Measurements from ENCODE around the gene LRRC8B.
"Not testable (repeated sequence)": the region's sequence is repeated elsewhere in the genome, so short reads cannot be mapped to it uniquely, and the experiment has no call there.

LRRC8B gene

GRCh38 chr1:89525169-89525855 is 683 bp downstream of the LRRC8B start:
- peak; percentile 33 for DNase-seq (ENCODE audit: low read depth)

GRCh38 chr1:89527256-89527655 is 2.6 kb downstream of the LRRC8B start:
- DNase-seq (ENCODE audit: low read depth): no peak

DNA sequence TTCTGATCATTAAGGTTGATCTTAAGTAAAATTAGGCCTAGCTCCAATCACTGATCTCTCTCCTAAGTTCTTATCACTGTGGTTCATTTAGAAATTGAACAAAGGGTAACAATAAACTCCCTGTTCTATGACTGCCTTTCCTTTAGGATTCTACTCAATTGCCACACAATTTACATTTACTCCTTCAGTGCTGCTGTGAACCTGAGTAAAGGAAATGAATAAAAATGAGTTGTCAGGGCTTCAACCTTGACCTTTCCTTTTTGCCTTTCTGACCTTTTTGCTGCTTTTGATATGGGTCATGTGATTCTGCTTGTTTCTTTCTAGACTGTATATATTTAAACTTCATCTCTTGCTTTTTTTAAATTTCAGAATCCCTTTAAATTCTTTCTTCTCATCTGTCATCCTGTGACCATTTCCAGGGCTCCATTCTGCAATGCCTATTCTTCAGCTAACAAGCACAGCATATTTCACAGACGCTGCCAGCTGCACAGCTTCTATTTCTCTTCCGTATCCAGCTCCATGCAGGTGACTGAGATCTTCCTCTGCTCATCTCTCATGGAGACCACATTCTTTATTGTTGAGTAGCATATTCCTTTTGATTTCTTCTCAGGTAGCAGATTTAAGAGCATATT is 3.2 kb downstream of the LRRC8B start:
- no peak for DNase-seq (ENCODE audit: low read depth)

DNA sequence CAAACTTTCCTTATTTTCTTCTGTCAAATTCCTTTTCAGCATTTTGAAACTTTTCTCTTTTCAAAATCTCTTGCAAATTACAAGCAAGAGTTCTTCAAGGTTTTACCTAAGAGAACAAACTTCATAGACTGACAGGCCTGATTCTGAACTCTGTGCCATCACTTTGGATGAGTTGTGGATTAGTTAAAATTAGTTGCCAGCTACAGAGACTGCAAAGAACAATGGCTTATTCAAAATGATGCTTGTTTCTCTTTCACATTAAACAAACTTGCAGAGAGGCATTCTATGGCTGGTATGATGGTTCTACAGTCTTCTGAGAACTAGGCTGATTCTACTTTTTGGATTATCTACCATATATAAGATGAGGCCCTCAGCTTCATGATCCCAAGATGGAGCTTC is 3.8 kb downstream of the LRRC8B start:
- DNase-seq (ENCODE audit: low read depth): no peak

DNA sequence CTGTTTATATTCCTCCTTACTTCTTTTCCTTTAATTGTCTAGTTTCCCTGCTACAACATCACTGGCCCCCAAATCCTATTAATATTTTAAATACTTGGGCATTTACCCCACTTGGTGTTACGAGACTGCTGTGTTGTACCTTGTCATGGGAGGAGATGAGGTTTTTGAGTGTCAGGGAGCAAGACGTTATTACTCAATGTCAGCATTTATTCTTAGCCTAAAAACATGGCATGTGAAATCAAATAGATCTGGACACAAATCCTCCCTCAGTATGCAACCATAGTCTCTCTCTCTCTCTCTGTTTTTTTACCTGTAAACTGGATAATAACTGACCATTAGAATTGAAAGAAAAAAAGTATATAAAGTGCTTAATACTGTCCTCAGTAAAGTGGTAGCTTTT is 4.6 kb downstream of the LRRC8B start:
- no peak for DNase-seq (ENCODE audit: low read depth)

DNA sequence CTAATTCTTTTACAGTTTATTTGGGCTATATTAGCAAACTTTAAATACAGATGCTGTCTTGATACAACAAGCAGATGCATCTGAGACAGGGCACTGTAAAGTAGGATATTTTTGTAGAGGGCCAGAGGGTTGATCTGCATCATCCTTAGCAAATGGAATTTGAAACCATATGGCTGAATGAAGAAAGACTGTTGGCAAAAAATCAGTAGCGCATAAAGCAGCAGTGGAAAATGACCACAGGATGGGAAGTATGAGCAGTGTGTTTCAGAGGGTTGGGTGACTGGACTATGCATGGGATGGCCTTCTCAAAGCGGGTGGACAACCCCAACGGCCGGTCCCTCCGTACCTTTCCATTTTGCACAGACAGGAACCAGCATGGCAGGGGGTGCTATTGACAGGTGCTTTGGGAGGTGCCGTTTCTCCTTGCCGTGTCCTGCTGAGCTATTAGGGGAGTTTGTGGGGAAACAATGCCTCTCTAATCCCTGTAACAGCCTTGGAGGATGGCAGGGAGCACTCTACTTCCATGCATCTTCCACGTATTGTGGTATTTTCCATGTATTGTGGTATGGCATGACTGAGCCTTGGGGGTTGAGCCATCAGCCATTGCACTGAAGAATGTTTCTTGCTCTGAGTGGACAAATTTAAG is 5.9 kb downstream of the LRRC8B start:
- no peak for DNase-seq (ENCODE audit: low read depth)

- no peak for DNase-seq (ENCODE audit: low read depth)
Measured at GRCh38 chr1:89531480-89532139, 7.0 kb downstream of the LRRC8B start.

DNA sequence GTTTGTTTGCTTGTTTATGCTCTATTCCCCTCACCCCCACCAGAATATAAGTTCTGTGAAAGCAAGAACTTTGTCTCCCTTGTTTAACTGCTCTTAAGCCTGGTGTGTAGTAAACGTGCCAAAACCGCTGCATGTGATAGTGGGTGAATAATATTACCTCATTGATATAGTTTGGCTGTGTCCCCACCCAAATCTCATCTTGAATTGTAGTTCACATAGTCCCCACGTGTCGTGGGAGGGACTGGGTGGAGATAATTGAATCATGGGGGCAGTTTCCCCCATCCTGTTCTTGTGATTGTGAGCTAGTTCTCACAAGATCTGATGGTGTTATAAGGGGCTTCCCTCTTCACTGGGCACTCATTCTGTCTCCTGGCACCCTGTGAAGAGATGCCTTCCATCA is 7.6 kb downstream of the LRRC8B start:
- no peak for DNase-seq (ENCODE audit: low read depth)

- no peak for DNase-seq (ENCODE audit: low read depth)
Measured at GRCh38 chr1:89532866-89533265, 8.2 kb downstream of the LRRC8B start.

GRCh38 chr1:89535537-89535936 is 10.9 kb downstream of the LRRC8B start:
- no peak for DNase-seq (ENCODE audit: low read depth)

GRCh38 chr1:89536555-89537341 is 12.1 kb downstream of the LRRC8B start:
- DNase-seq (ENCODE audit: low read depth): no peak

DNA sequence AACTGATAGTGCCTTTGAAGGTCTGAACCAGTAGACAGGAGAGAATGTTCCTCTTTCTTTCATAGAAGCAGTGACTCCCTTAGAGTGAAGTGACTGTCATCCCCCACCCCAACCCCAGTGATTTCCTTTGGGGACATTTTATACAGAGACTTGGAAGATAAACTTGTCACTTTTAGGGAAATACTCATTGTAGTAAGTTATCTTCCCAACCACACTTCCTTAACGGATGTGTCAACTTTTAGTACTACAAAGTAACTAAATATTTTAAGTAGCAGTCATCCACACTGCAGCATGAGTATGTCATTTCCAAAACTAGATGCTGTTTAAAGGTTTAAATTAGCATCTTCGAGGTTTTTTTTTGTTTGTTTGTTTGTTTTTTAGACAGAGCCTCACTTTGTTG is 13.7 kb downstream of the LRRC8B start:
- DNase-seq (ENCODE audit: low read depth): no peak

DNA sequence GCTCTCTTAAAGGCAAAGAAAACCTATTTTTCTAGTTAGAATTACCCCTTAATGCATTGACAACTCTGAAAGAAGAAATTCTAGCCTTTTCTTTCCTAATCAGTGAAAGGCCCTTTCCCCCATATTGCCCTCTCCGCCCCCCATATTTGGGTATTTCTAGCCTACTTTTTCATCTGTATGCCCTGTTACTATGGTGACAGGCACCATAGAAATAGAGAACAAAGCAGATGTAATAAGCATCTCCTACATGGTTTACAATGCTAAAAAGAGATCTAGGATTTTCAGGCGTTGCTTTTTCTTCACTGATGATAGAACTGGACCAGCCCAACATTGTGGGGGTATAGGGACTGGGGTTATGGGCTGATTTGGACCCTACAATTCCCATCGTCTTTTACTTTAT is 14.5 kb downstream of the LRRC8B start:
- no peak for DNase-seq (ENCODE audit: low read depth)

- DNase-seq (ENCODE audit: low read depth): no peak
Measured at GRCh38 chr1:89540406-89540970, 15.9 kb downstream of the LRRC8B start.

DNA sequence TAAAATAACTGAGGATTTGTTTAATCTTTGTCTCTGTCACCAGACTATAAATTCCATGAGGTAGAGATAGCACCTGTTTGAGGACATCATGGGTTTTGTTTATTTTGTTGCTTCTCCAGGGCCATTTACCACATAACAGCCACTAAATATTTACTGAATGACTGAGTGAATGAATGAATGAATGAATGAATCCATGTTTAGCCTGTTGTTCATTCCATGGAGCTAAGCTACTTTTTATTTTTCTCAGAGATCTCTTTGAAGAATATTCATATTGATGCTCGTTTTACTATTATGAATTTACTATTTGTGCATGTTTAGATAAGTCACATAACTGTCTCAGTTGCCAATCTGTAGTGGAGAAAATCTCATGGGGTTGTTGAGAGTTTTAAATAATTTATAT is 17.7 kb downstream of the LRRC8B start:
- no peak for DNase-seq (ENCODE audit: low read depth)

- not testable (repeated sequence) for DNase-seq (ENCODE audit: low read depth)
Measured at GRCh38 chr1:89543632-89544031, 19.0 kb downstream of the LRRC8B start.

- peak; percentile 34 for DNase-seq (ENCODE audit: low read depth)
Measured at GRCh38 chr1:89545264-89546038, 20.8 kb downstream of the LRRC8B start.

GRCh38 chr1:89546082-89546889 is 21.7 kb downstream of the LRRC8B start:
- DNase-seq (ENCODE audit: low read depth): no peak

DNA sequence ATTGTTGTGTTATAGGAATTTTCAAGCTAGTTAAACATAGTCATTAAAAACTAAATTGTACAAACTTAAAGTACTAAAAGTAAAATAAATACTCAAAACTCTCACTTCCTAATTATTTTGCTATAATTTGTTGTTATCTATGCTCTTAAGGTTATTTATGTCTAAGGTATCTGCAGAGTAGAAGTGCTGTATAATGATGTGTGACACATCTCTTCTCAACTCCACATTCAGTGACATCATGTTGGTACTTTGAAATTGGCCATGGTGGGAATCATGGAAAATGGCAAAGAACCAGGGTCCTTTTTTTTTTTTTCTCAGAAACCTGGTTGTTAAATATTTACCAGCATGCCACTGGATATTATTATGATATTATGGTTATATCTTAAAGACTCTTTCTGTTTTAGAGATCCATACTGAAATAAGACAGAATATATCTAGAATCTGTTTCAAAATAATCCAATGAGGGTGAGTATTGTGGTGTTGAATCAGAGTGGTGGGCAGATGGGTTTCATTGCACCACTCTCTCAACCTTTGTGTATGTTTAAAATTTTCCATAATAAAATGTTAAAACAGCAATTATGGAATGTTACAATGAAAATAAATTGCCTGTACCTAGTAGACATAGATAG is 22.4 kb downstream of the LRRC8B start:
- no peak for DNase-seq (ENCODE audit: low read depth)
